RCC 7860 (cell line): ENCODE measurements around the gene CKAP2L.

ENCODE experiments used
- DNase-seq: peaks from one replicate; pipeline ENCODE4 v3.0.0-alpha.2; 2015; ENCODE audit warnings: low spot score
- FAIRE-seq: peaks from 2 replicates; lab custom pipeline; 2012; peaks lifted over from hg19 to GRCh38; lab: Jason Lieb, UNC

CKAP2L gene, protein sequence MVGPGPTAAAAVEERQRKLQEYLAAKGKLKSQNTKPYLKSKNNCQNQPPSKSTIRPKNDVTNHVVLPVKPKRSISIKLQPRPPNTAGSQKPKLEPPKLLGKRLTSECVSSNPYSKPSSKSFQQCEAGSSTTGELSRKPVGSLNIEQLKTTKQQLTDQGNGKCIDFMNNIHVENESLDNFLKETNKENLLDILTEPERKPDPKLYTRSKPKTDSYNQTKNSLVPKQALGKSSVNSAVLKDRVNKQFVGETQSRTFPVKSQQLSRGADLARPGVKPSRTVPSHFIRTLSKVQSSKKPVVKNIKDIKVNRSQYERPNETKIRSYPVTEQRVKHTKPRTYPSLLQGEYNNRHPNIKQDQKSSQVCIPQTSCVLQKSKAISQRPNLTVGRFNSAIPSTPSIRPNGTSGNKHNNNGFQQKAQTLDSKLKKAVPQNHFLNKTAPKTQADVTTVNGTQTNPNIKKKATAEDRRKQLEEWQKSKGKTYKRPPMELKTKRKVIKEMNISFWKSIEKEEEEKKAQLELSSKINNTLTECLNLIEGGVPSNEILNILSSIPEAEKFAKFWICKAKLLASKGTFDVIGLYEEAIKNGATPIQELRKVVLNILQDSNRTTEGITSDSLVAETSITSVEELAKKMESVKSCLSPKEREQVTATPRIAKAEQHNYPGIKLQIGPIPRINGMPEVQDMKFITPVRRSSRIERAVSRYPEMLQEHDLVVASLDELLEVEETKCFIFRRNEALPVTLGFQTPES

DNA sequence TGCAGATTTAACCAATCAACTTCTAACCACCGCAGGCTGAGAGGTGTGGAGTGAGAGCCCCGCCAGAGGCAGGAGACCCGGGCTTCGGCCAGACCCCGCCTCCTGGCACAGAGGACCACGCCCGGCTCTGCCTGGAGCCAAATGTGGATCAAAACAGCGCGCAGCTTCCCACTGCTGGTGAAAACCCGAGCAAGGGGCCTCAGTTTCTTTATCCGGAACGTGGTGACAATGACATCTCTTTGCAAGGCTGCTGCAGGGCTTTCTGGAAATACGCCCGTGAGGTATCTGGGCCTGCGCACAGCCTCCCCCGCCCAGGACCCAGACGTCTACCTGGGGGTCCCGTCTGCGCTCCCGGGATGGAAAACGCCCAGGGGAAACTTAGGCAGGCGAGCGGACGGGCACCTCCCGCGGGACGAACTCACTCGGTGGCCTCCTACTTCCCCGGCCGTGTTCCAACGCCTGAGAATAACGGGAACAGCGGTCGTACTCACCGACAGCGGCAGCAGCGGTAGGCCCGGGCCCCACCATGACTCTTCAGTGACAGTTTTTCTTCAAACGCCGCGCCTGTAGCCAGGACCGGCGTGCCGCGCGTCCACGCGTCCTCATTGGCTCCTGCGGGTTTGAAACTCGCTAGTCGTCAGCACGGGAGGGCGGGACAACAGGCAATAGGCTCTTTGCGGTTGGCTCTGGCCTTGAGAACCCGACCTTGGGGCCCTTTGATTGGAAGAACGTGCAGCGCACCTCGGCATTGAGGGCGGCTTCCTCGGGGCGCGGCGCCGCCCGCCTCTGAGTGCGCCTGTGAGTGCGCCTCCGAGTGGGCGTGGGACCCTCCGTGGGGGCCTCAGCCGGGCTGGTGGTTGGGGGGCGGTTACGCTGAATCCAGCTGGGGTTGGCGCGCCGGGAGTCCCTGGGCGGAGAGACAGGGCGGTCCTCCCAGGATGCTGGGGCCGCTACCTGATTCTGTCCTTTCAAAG, at the start of gene CKAP2L:
CKAP2L (minus strand) TSS at position 539 of the 974 bp plus-strand sequence; CDS start at position 528, 11 bp downstream.
- peak; percentile 88 for FAIRE-seq
- DNase-seq = peak; percentile 94

DNA sequence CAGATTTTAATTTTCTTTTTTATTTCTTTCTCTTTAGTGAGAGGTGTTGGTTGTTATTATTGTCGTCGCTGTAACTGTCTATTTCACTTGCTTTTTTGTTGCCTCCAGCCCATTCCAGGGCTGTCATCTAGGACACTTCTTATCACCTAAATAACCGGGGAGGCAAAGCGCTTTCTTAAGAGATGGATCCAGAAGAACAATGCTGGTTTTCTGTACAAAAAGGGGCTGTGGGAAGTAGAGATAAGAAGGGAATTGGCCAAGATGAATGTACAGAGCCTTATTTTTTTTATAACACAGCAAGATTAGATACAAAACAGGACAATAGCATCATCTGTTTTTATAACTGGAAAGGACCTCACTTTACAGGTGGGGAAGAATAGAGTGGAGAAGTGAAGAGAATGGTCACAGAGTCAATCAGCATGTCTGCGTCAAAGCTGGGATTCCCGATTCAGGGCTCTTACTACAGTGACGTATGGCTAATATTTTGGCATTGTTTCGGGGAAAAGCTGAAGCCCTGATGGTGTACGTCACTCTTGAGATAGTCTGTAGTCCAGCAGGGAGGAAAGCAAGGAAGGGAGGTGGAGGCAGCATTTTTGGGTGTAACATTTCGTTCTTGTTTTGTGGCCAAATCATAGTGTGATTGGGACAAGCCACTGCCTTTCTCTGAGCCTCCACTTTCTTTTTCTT, 49.0 kb upstream of the CKAP2L start:
- DNase-seq (no peak), FAIRE-seq (no peak)

DNA sequence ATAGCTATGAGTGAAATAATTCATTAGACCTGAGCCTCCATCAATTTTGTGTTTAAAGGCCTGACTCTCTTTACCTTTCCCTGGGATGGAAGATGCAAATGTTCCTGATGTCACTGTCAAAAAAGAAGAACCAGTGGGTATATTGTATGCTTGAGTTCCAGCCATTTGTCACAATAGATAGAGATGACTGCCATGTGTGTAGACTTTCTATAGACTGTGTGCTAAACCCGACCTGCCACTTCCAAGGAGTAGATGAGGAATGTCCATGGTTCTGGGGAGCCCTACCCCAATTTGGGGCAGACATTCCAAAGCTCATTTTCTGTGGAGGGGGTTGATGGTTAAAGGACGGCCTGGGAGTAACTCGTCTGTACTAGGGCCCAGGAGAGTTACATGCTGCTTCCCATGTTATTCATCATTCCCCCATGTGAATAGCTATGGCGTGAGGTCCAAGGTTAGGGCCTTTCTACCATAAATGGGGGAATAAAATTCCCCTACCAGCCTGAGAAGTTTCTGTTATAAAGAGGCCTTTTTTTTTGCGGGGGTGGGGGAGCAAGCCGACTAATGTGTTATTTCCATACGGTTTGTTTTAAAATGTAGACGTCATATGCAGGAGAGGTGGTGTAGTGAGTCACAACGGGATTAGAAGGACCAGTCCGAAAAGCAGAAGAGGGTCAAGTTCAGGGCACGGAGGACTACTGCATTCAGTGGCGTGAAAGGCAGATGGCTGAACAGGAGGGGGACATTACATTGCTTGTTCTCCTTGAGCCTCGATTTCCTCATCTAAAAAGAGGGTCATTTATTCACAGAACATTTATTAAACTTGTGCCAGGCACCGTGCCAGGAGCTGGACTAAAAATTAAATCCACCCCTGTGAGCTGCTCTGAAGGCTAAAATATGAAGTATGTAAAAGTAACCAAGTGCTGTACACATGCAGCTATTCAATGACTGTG, 48.2 kb upstream of the CKAP2L start:
- peak; percentile 35 for DNase-seq
- FAIRE-seq = no peak

DNA sequence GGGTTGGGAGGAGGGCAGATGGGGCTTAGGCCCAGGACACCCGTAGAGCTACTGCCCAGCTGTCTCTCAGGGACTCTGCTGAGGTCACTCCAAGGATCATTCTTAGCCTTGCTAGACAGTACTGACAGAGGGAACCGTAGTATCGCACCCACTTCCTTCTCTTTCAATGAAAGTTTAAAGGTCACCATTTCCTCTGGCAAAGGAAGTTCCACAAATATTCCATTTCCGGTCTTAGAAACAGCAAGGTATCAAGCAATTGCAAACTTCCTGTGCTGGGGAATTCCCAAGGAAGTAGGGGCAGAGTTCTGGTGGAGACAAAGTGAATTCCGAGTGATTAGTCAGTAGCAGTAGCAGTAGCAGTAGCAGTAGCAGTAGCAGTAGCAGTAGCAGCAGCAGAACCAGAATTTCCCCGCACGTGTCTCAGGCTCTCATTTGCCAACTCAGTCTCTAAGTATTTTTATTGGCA, 47.5 kb upstream of the CKAP2L start:
- peak; percentile 89 for DNase-seq
- peak; percentile 83 for FAIRE-seq

DNA sequence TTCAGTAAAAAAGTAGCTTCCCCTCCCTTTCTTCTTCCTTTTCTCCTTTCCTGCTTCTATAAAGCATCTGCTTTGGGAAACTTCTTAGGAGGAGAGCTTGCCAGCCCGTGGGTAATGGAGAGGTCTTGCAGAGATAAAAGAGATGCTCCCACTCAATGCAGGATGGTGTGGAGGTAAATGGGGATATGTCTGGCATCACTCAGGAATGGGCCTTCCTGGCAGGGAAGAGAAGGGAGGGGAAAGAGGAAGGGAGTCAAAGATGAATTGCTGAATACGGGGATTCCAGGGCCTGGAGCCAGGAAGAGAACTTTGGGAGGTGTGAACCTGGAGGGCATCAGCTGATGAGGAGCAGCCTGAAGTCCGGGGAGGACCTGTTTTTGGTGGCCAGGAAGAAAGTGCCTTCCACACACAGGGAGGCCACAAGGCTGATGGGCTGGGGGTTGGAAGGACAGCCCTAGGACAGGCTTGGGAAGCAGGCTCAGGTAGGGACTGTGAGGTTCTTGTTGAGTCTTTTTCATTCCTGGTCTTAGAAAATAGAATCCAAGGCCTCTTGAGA, 46.9 kb upstream of the CKAP2L start:
- DNase-seq (no peak), FAIRE-seq (no peak)

DNA sequence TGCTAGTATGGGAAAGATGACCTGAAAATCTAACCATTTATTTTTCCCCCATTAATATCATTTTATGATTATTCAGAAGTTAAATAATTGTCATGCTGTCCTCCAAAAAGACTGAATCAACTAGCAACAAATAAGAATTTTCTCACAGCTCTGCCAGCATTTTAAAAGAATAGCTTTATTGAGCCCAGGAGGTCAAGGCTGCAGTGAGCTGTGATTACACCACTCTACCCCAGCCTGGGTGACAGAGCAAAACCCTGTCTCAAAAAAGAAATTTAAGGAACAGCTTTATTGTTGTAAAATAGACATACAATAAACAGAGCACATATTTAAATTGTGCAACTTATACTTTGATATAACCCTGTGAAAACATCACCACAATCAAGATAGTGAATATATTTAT, 44.7 kb upstream of the CKAP2L start:
- FAIRE-seq (no peak), DNase-seq (no peak)

DNA sequence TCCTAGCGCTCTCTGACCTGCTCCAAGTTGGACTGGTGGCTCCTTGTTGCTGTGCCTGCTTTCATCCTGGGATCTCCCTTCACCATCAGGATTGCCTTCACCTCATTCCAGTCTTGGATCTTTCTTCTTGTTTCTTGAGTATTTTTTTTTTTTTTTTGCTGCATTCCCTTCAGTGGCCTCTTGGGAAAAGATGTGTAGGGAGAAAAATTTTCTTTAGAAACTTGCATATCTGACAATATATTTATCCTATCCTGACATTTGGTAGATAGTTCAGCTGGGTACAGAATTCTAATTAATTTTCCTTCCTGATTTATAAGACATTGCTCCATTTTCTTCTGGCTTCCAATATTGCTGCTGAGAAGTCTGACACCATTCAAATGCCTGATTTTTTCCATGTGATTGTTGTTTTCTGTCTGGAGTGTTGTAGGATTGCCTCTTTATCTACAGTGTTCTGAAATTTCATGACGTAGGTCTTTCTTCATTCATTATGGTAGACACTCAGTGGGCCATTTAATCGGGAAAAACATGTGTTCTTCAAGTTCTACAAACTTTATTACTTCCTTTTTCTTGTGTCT, 42.9 kb upstream of the CKAP2L start:
- FAIRE-seq (no peak), DNase-seq (no peak)

DNA sequence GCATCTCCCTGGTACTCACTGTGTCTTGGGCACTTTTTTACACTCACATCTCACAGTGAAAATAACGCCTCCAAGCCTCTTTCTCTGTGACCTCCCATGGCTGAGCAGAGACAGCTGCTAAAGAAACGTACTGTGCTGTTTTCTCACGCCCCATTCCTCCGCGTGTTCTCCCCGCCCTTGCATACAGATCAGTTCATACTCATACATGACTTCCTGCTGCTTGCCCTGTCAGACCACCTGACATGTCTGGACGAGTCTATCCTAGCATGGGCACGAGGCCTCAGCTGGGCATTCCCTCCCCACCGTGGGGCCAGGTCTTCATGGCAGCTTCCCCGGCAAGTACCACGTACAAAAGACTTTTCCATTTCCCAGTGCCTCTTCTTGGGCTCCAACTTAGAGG, 41.1 kb upstream of the CKAP2L start:
- DNase-seq (no peak), FAIRE-seq (no peak)

DNA sequence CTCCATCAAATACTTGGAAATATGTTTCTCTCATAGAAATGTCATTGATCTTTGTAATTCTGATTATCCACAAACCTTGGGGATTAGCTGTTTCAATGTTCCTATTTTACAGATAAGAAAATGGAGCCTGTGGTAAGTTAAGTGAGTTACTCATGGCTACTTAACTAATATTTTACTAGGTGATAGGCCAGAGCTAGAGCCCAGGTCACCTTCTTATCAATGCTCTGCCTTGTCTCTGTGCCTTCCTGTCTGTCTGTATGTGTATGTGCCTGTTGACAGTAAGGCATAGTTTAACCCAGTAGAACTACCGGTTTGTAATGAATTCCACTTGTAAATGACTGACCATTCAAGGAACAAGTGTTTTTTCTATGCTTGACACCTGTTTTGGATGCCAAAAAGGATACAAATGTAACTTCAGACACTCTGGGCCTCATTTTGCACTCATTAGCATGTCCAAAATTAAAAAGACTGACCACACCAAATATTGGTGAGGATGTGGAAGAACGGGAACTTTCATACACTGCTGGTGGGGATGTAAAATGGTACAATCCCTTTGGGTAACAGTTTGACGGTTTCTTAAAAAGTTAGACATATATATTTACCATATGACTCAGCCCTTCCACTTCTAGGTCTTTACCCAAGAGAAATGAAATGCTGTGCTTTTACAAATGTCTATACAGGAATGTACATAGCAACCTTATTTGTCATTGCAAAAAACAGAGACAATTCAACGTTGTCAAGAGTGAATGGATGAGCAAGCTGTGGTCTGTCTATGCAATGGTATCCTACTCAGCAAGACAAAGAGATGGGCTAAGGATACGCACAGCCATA, 39.5 kb upstream of the CKAP2L start:
- peak; percentile 23 for FAIRE-seq
- peak; percentile 82 for DNase-seq

DNA sequence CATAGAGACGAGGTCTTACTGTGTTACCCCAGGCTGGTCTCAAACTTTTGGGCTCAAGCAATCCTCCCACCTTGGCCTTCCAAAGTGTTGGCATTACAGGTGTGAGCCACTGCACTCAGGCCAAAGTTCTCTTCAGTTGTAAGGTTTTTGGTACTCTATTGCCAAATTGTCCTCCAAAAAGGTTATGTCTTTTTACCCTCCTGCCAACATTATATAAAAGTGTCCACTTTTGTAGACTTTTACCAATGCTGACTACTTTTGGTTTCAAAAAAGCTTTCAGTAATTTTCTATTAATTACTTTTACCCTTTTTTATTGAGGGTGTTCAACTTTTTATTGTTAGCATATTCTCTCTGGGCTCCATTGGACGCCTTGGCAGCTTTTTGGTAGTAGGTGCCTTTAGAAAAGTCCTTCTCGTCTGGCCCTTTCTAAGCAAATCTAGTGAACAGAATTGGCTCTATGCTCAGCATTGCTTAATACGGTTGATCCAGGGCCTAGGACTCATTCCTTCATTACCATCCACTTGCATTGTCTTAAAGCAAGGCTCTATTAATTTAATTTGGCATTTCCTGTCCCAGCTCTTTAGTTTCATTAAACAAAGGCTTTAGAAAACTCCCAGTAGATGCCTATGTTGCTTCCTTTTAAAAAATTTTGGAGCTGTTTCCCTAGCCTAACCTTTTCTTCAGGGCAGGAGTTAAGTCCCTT, 36.6 kb upstream of the CKAP2L start:
- no peak for DNase-seq
- FAIRE-seq = no peak

DNA sequence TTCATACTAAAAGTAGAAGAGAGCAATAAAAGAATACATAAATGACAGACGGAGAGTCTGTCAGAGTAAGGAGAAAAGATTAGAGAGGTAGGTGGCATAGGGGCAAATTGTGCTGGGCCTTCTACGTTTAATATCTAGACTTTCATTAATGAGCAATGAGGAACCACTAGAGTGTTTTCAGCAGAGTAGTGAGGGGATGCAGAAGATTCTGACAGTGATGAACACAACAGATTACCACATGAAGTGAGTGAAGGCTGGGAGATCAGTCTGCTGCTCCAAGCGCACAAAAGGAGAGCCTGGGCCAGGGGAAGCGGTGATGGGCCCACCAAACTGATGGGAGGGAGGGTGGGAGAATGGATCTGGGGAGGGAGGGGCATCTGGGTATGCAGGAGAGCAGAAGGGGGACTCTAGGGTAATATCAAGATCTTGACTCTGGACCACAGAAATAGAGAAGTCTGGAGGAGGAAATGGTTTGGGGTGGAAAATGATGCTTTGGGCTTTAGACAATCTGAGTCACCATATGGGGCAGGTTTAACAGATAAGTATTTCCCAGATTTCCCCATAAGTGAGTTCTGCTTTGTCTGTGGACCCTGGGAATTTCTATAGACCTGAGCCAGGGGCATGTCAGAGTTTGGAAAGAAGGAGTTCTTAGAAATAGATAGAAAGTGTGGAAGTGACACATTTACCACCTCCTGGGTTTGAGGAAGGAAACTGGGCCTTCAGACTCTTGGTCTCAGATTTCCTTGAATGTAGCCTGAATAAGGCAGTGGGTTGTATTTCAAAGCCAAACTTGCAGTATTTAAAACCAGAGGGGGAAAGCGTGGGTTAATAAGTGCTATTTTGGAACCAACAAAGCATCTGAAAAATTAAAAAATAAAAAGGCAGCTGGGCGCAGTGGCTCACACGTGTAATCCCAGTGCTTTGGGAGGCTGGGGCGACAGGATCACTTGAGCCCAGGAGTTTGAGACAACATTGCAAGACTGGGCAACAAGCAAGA, 34.9 kb upstream of the CKAP2L start:
- no peak for DNase-seq
- FAIRE-seq = no peak

DNA sequence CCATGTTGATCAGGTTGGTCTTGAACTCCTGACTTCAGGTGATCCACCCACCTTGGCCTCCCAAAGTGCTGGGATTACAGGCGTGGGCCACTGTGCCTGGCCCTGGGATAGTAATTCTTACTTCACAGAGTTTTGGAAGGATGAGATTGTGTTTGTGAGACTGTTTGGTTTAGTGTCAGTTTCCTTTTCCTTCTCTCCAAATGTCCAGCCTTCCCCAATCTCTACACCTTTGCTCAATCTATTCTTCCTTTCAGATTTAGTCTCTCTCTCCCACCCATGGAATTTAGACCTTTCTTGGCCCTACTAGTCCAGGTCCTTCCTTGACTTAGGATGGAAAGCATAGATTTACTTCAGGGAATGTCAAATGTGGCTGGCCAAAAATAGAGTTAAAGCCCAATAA, 32.1 kb upstream of the CKAP2L start:
- no peak for FAIRE-seq
- no peak for DNase-seq

DNA sequence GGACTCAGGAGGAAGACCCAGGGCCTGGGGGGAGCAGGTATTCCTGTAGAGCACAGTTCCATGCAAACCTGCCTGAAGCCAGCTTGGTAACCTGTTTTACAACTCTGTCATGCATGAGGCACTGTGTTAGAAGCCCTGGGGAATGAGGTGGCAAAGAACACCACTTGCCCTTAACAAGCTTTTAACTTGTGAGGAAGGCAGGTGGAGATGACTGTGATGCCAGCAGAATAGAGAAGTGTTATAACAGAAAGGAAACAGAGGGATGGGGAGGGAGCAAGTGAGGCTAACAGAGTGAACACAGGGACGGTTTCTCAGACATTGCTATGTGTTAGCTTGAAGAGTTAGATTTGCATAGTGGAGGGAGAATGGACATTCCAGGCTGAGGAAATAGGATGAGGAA, 31.4 kb upstream of the CKAP2L start:
- no peak for FAIRE-seq
- DNase-seq = no peak

DNA sequence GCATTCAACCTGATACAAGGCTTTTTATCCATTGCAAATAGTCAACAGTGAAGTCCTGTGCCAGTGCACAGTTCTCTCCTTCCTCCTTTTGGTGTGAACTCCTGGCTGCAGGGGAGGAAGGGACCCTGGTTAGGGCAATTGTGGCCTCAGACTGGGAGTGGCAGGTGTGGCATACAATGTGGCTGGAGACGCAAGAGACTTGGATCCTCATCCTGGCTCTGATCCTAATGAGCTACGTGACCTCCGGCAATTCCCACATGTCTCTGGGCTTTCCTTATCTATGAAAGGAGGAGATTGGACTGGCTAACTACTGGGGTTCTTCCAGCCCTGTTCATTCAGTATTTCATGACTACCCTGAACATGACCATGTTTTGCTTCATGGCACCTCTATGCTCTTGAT, 30.4 kb upstream of the CKAP2L start:
- no peak for FAIRE-seq
- no peak for DNase-seq

DNA sequence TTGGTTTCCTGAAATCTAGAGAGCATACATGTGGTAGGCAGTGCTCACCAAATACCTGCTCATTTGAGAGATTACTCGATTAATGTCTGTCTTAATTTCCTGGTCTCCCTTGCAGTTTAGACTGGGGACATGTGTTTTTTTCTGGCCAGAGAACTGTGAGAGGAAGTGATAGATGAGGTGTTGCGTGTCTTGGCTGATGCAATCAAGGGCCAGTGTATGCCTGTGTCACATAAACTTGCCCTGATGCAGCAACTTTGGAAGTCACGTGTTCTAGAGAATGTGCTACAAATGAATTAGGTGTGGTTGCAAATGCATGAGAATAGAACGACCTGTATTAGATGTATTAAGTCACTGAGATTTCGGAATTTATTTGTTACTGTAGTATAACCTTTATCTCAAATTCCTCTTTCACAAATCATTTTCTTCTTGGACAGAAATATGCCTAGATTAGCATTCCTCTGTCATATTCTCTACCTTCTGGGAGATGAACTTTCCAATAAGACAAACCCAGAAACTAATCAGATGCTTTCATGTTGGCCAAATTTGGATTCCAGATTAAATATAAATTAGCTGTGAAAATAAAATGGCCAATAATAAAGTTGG, 29.8 kb upstream of the CKAP2L start:
- FAIRE-seq (no peak), DNase-seq (peak; percentile 51)
